ENCODE measurements around the gene PSMD1. TPM values are rescaled to one million over a fixed set of nuclear protein-coding genes. Genes with fewer than 3 reads are reported as not detected.
"Not testable (repeated sequence)": the region's sequence is repeated elsewhere in the genome, so short reads cannot be mapped to it uniquely, and the experiment has no call there.

PSMD1 gene
- total RNA-seq, 3 donors from 2014 or later (not counting 1 experiment from before 2014, with no cell fraction given) = 44.1 to 54.9 (median 49.7) TPM

DNA sequence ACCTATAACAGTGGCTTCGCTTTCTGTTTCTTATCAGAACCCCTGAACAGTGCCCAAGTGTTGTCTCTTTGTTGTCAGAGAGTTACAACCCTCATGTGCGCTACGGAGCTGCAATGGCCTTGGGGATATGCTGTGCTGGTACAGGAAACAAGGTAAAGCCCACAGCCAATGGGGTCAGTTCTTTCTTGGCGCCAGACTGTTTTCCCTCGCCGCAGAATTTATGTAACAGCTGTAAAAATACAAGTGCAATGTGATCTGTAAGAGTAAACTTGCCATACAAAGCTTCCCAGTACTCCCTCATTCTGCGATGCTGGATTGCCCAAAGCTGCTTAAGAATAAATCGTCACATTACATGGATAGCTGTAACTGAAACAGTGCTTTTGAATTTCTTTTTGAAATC, 82.0 kb downstream of the PSMD1 start:
- WGBS (ENCODE audit: insufficient coverage) = 98% methylated on average over 8 of the region's 8 CpGs
- H3K36me3 ChIP-seq (ENCODE audit: control insufficient read depth, insufficient read depth, low read length) = no peaks in the 10 kb centered on the region
- no peaks in the 10 kb centered on the region for H3K9me3 Mint-ChIP-seq
- no peak overlapping the region for H3K27ac Mint-ChIP-seq
- H3K27me3 ChIP-seq (ENCODE audit: control insufficient read depth, insufficient read depth, low read length) = no peaks in the 10 kb centered on the region
- peaks cover 7% of the 10 kb centered on the region in 2 donors for H3K4me1 Mint-ChIP-seq
- H3K4me3 ChIP-seq (ENCODE audit: low read length) = no peak overlapping the region
- intact Hi-C loops (cut with micrococcal nuclease) = no loop called here
- DNase-seq (no peak), ATAC-seq (no peak)
- no peaks in the 10 kb centered on the region for H3K36me3 Mint-ChIP-seq
- no peaks in the 10 kb centered on the region for H3K27me3 Mint-ChIP-seq (ENCODE audit: low read depth in 2 of 2)
- H3K9me3 ChIP-seq (ENCODE audit: control insufficient read depth, insufficient read depth, low read length) = no peaks in the 10 kb centered on the region
- H3K4me1 ChIP-seq (ENCODE audit: control insufficient read depth, insufficient read depth, low read length) = no peaks in the 10 kb centered on the region
- H3K27ac ChIP-seq (ENCODE audit: low read length) = no peak overlapping the region
- TF ChIP-seq, protein P1, sequence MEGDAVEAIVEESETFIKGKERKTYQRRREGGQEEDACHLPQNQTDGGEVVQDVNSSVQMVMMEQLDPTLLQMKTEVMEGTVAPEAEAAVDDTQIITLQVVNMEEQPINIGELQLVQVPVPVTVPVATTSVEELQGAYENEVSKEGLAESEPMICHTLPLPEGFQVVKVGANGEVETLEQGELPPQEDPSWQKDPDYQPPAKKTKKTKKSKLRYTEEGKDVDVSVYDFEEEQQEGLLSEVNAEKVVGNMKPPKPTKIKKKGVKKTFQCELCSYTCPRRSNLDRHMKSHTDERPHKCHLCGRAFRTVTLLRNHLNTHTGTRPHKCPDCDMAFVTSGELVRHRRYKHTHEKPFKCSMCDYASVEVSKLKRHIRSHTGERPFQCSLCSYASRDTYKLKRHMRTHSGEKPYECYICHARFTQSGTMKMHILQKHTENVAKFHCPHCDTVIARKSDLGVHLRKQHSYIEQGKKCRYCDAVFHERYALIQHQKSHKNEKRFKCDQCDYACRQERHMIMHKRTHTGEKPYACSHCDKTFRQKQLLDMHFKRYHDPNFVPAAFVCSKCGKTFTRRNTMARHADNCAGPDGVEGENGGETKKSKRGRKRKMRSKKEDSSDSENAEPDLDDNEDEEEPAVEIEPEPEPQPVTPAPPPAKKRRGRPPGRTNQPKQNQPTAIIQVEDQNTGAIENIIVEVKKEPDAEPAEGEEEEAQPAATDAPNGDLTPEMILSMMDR (IDR thresholded peaks at IDR 0.05) = no peak
- H3K4me3 Mint-ChIP-seq = no peak overlapping the region

DNA sequence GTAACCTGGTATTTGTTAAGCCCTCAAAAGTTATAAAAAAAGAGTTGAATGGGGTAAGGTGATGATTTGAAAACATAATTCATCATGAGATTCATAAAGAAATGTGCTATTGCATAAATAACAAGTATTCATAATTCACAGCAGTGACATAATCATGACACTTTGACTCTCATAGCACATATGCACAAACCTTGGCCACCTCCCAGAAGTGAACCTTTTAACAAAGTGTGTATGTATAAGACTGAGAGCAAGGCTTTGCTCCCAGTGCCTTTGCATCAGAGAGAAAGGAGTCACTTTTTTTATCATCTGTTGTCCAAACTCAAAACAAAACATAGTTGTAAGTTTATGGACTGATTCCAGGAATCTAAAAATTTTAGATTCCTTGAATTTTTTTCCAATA, 83.1 kb downstream of the PSMD1 start:
- Mint-ChIP-seq H3K4me1 (no peaks in the 10 kb centered on the region), H3K27me3 (ENCODE audit: low read depth in 2 of 2) (no peaks in the 10 kb centered on the region), H3K9me3 (no peaks in the 10 kb centered on the region), H3K27ac (no peak overlapping the region), H3K36me3 (no peaks in the 10 kb centered on the region), H3K4me3 (no peak overlapping the region)
- no peak overlapping the region for H3K27ac ChIP-seq (ENCODE audit: low read length)
- TF ChIP-seq, protein P1 (IDR thresholded peaks at IDR 0.05) = no peak
- DNase-seq (no peak), ATAC-seq (no peak)
- no peaks in the 10 kb centered on the region for H3K9me3 ChIP-seq (ENCODE audit: control insufficient read depth, insufficient read depth, low read length)
- no peaks in the 10 kb centered on the region for H3K4me1 ChIP-seq (ENCODE audit: control insufficient read depth, insufficient read depth, low read length)
- no peaks in the 10 kb centered on the region for H3K27me3 ChIP-seq (ENCODE audit: control insufficient read depth, insufficient read depth, low read length)
- no peaks in the 10 kb centered on the region for H3K36me3 ChIP-seq (ENCODE audit: control insufficient read depth, insufficient read depth, low read length)
- intact Hi-C loops (cut with micrococcal nuclease) = no loop called here
- H3K4me3 ChIP-seq (ENCODE audit: low read length) = no peak overlapping the region

DNA sequence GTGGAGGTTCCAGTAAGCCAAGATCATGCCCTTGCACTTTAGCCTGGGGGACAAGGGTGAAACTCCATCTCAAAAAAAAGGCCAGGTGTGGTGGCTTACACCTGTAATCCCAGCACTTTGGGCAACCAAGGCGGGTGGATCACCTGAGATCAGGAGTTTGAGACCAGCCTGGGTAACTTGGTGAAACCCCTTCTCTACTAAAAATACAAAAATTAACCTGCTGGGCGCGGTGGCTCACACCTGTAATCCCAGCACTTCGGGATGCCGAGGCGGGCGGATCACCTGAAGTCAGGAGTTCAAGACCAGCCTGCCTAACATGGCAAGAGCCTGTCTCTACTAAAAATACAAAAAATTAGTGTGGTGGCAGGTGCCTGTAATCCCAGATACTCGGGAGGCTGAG, 84.1 kb downstream of the PSMD1 start:
- intact Hi-C loops (cut with micrococcal nuclease) = not testable (repeated sequence)

DNA sequence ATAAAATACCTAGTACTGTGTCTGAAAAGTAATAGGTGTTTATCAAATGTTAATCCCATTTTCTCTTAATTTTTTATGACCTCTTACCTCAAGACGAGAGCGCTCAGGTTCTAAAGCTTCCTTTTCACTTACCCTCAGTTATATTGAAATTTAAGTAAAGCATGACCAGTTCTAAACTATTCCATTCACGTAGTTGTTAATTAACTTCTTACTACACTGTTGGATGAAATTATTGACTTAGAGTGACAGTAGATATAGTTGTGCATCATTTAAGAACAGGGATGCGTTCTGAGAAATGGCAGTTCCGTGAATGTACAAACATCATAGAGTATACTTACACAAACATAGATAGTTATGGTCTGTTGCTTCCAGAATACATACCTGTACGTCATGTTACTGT, 88.2 kb downstream of the PSMD1 start:
- Histone ChIP-seq H3K4me1 (ENCODE audit: control insufficient read depth, insufficient read depth, low read length) (no peaks in the 10 kb centered on the region), H3K4me3 (ENCODE audit: low read length) (no peak overlapping the region), H3K9me3 (ENCODE audit: control insufficient read depth, insufficient read depth, low read length) (no peaks in the 10 kb centered on the region), H3K27ac (ENCODE audit: low read length) (no peak overlapping the region), H3K27me3 (ENCODE audit: control insufficient read depth, insufficient read depth, low read length) (no peaks in the 10 kb centered on the region), H3K36me3 (ENCODE audit: control insufficient read depth, insufficient read depth, low read length) (peaks cover 28% of the 10 kb centered on the region)
- Mint-ChIP-seq H3K9me3 (no peaks in the 10 kb centered on the region), H3K27me3 (ENCODE audit: low read depth in 2 of 2) (no peaks in the 10 kb centered on the region), H3K27ac (no peak overlapping the region), H3K36me3 (peaks cover 18% of the 10 kb centered on the region), H3K4me3 (no peak overlapping the region), H3K4me1 (no peaks in the 10 kb centered on the region)
- DNase-seq = no peak
- intact Hi-C loops (cut with micrococcal nuclease) = no loop called here
- WGBS (ENCODE audit: insufficient coverage) = no CpG with 5 or more reads among the region's 6 CpGs
- TF ChIP-seq, protein P1 (IDR thresholded peaks at IDR 0.05) = no peak
- no peak for ATAC-seq

More for the DNA sequence above, 84.1 kb downstream of the PSMD1 start:
- not testable (repeated sequence) for H3K9me3 ChIP-seq (ENCODE audit: control insufficient read depth, insufficient read depth, low read length); H3K4me3 Mint-ChIP-seq; H3K9me3 Mint-ChIP-seq; H3K27me3 Mint-ChIP-seq (ENCODE audit: low read depth in 2 of 2); H3K4me1 ChIP-seq (ENCODE audit: control insufficient read depth, insufficient read depth, low read length); H3K27ac ChIP-seq (ENCODE audit: low read length); H3K4me1 Mint-ChIP-seq; DNase-seq; H3K36me3 ChIP-seq (ENCODE audit: control insufficient read depth, insufficient read depth, low read length); H3K36me3 Mint-ChIP-seq; H3K27ac Mint-ChIP-seq; H3K27me3 ChIP-seq (ENCODE audit: control insufficient read depth, insufficient read depth, low read length); H3K4me3 ChIP-seq (ENCODE audit: low read length); ATAC-seq
- WGBS (ENCODE audit: insufficient coverage) = over 99% methylated on average over 8 of the region's 8 CpGs

All from natural killer cell (primary cell).